ENCODE results near the gene CNTF. TPM values are rescaled to one million over a fixed set of nuclear protein-coding genes. Genes with fewer than 3 reads are reported as not detected.

The CNTF gene
- total and polyA plus RNA-seq, 2 experiments from 2014 or later: 0.46 to 1.6 TPM

DNA sequence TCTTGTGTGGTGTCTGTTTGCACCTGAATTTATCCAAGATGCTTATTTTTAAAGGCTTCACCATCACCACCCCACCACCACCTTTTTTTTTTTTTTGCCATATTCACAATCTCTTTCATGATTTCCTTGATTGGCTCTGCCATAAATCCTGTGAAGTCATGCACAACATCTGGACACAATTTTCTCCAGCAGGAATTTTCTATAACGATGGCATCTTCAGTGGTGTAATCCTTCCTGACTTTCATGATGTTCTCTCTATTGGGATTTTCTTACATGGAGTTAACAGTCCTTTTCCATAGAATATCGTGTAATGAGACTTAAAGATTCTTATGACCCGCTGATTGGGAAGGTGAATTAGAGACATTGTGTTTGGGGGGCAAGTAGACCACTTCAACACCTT is 25.8 kb upstream of the CNTF start:
- no peaks in the 10 kb centered on the region for H3K9me3 ChIP-seq (ENCODE audit: low read depth)
- H3K9ac ChIP-seq: no peak overlapping the region
- no peak overlapping the region for H3K4me3 ChIP-seq
- no peak for TF ChIP-seq EZH2phosphoT487 (IDR thresholded peaks at IDR 0.05; ENCODE audit: insufficient read depth, low read depth)
- TF ChIP-seq EZH2 (IDR thresholded peaks at IDR 0.05; ENCODE audit: insufficient read depth, poor library complexity, severe bottlenecking): no peak
- no peaks in the 10 kb centered on the region for H3K9me2 ChIP-seq (ENCODE audit: insufficient read depth)
- peaks cover 16% of the 10 kb centered on the region for H4K20me1 ChIP-seq (ENCODE audit: insufficient read depth)
- H3F3A ChIP-seq (ENCODE audit: insufficient read depth): peaks cover 9% of the 10 kb centered on the region
- H3K79me2 ChIP-seq (ENCODE audit: insufficient read depth): peaks cover 100% of the 10 kb centered on the region
- peaks cover 8% of the 10 kb centered on the region; the same call in 1 of the 2 replicates for H3K36me3 ChIP-seq (ENCODE audit: low read depth)
- in situ Hi-C loops (cut with MboI): no loop called here
- peak; percentile 13 for DNase-seq
- no peak overlapping the region for H3K4me2 ChIP-seq (ENCODE audit: unreplicated experiment)
- 52 to 54% methylated on average over 3 of the region's 3 CpGs for WGBS, 2 experiments (ENCODE audit: low coverage in 1 of 2, low lambda C conversion rate in 2 of 2, missing lambda C conversion rate in 2 of 2)
- H2AFZ ChIP-seq: no peak overlapping the region
- H3K27me3 ChIP-seq (replicated peaks; ENCODE audit: insufficient read depth): no peaks in the 10 kb centered on the region
- H3K4me1 ChIP-seq (ENCODE audit: insufficient read depth): peaks cover 9% of the 10 kb centered on the region
- no peak overlapping the region for H3K27ac ChIP-seq

DNA sequence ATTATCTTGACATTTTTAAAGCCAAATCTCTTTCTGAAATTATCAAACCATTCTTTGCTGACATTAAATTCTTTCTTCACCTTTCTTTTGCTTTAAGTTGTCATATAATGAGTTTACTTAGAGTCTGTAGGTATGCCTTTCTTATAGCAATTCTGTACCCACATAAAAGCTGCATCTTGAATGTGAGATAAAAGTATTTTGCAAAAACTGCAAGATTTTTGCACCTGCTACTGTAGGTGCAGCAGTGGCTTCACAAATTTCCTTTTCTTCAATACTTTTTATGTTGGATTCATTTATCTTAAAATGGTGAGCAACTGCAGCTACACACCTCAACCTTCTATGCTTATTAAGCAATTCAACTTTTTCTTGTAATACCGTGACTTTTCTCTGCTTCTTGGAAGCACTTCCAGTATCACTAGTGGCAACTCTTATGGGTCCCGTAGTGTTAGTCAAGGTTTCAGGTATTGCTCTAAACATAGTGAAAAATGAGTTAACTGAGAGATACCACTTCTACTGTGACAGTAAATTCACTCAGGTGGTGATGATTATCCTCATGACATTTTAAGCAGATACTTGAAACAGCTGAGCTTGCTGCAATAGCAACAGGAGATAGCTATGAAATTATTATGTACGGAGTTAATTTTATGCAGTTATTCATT is 24.9 kb upstream of the CNTF start:
- Histone ChIP-seq H3K4me2 (ENCODE audit: unreplicated experiment) (no peak overlapping the region), H3K4me1 (ENCODE audit: insufficient read depth) (peaks cover 9% of the 10 kb centered on the region), H3K4me3 (no peak overlapping the region), H3K27ac (no peak overlapping the region), H3K9me3 (ENCODE audit: low read depth) (no peaks in the 10 kb centered on the region), H3K9me2 (ENCODE audit: insufficient read depth) (no peaks in the 10 kb centered on the region), H3F3A (ENCODE audit: insufficient read depth) (peaks cover 9% of the 10 kb centered on the region), H2AFZ (no peak overlapping the region), H3K27me3 (replicated peaks; ENCODE audit: insufficient read depth) (no peaks in the 10 kb centered on the region), H4K20me1 (ENCODE audit: insufficient read depth) (peaks cover 16% of the 10 kb centered on the region), H3K79me2 (ENCODE audit: insufficient read depth) (peaks cover 100% of the 10 kb centered on the region), H3K36me3 (ENCODE audit: low read depth) (peaks cover 3% of the 10 kb centered on the region; the same call in 1 of the 2 replicates), H3K9ac (no peak overlapping the region)
- in situ Hi-C loops (cut with MboI): no loop called here
- TF ChIP-seq EZH2 (IDR thresholded peaks at IDR 0.05; ENCODE audit: insufficient read depth, poor library complexity, severe bottlenecking): no peak
- no peak for TF ChIP-seq EZH2phosphoT487 (IDR thresholded peaks at IDR 0.05; ENCODE audit: insufficient read depth, low read depth)
- no peak for DNase-seq
- WGBS, 2 experiments (ENCODE audit: low coverage in 1 of 2, low lambda C conversion rate in 2 of 2, missing lambda C conversion rate in 2 of 2): 85 to 86% methylated on average over 3 of the region's 3 CpGs

DNA sequence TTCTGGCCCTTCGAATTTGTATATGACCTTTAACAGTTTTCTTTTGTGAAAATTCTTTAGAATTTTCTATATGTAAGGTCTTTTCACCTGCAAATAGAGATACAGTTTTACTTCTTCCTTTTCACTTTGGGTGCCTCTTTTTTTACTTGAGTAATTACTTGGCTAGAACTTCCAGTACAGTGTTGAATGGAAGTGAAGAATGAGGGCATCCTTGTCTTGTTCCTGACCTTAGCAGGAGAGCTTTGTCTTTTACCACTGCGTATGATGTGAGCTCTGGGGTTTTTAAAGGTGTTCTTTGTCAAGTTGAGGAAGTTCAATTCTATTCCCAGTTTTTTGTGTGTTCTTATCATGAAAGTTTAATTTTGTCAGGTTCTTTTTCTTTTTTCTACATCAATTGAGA is 22.0 kb upstream of the CNTF start:
- H3K9me3 ChIP-seq (ENCODE audit: low read depth): no peaks in the 10 kb centered on the region
- H3K9me2 ChIP-seq (ENCODE audit: insufficient read depth): no peaks in the 10 kb centered on the region
- H4K20me1 ChIP-seq (ENCODE audit: insufficient read depth): peaks cover 16% of the 10 kb centered on the region
- no peak overlapping the region for H2AFZ ChIP-seq
- in situ Hi-C loops (cut with MboI): no loop called here
- H3K9ac ChIP-seq: no peak overlapping the region
- no peak overlapping the region for H3K27ac ChIP-seq
- WGBS, 2 experiments (ENCODE audit: low coverage in 1 of 2, low lambda C conversion rate in 2 of 2, missing lambda C conversion rate in 2 of 2): 96 to 97% methylated on average over 2 of the region's 2 CpGs
- H3K4me1 ChIP-seq (ENCODE audit: insufficient read depth): no peaks in the 10 kb centered on the region
- no peak for TF ChIP-seq EZH2 (IDR thresholded peaks at IDR 0.05; ENCODE audit: insufficient read depth, poor library complexity, severe bottlenecking)
- no peak for TF ChIP-seq EZH2phosphoT487 (IDR thresholded peaks at IDR 0.05; ENCODE audit: insufficient read depth, low read depth)
- no peak overlapping the region for H3K4me2 ChIP-seq (ENCODE audit: unreplicated experiment)
- no peaks in the 10 kb centered on the region for H3K27me3 ChIP-seq (replicated peaks; ENCODE audit: insufficient read depth)
- H3K4me3 ChIP-seq: no peak overlapping the region
- H3K79me2 ChIP-seq (ENCODE audit: insufficient read depth): peaks cover 100% of the 10 kb centered on the region
- peaks cover 9% of the 10 kb centered on the region for H3F3A ChIP-seq (ENCODE audit: insufficient read depth)
- H3K36me3 ChIP-seq (ENCODE audit: low read depth): no peaks in the 10 kb centered on the region
- no peak for DNase-seq

DNA sequence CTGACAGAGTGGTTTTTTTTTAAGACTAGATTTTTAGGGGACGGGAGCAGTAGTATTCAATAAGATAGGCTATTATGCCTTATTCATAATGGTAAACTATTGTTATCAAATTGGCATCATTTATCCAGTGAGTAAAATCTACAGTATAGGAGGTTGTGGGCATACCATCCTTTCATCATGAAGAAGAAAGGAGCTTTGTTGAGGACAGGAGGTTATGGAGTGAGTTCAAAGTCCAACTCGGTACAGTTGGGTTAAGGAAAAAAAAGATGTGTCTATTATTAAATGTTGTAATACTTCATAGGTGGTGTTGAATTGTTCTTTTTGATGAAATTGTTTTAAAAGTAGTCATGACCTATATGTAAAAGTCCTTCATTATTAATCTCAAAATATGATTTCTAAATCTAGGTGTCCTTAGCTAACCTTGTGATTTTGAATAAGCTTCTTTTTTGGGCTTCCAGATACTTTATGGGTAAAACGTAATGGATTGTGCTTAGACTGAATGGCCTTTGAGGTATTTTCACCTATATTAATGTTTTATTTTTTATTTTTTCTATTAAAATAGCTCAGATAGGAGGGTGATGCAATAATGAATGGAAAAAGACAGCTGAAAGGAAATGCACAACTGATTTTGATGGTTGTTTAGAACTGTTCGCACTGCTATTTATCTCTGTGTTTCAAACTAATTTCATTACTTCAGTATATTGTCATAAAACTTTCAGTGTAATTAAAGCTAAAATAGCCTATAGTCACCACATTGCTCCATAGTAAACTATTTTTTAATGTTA is 15.3 kb upstream of the CNTF start:
- H2AFZ ChIP-seq: no peak overlapping the region
- DNase-seq: no peak
- no peak overlapping the region for H3K4me2 ChIP-seq (ENCODE audit: unreplicated experiment)
- TF ChIP-seq EZH2 (IDR thresholded peaks at IDR 0.05; ENCODE audit: insufficient read depth, poor library complexity, severe bottlenecking): no peak
- TF ChIP-seq EZH2phosphoT487 (IDR thresholded peaks at IDR 0.05; ENCODE audit: insufficient read depth, low read depth): no peak
- no peaks in the 10 kb centered on the region for H3K9me3 ChIP-seq (ENCODE audit: low read depth)
- H4K20me1 ChIP-seq (ENCODE audit: insufficient read depth): no peaks in the 10 kb centered on the region; the same call in 1 of the 2 replicates
- H3K9me2 ChIP-seq (ENCODE audit: insufficient read depth): no peaks in the 10 kb centered on the region
- H3K27me3 ChIP-seq (replicated peaks; ENCODE audit: insufficient read depth): no peaks in the 10 kb centered on the region
- no peak overlapping the region for H3K27ac ChIP-seq
- H3K4me3 ChIP-seq: no peak overlapping the region
- in situ Hi-C loops (cut with MboI): no loop called here
- H3K36me3 ChIP-seq (ENCODE audit: low read depth): peaks cover 26% of the 10 kb centered on the region
- peaks cover 12% of the 10 kb centered on the region; the same call in 1 of the 2 replicates for H3F3A ChIP-seq (ENCODE audit: insufficient read depth)
- no peaks in the 10 kb centered on the region for H3K4me1 ChIP-seq (ENCODE audit: insufficient read depth)
- 96 to 97% methylated on average over 4 of the region's 4 CpGs for WGBS, 2 experiments (ENCODE audit: low coverage in 1 of 2, low lambda C conversion rate in 2 of 2, missing lambda C conversion rate in 2 of 2)
- peaks cover 98% of the 10 kb centered on the region for H3K79me2 ChIP-seq (ENCODE audit: insufficient read depth)
- H3K9ac ChIP-seq: no peak overlapping the region

All from GM23248 (cell line).